A549 (cell line): ENCODE results near the gene GTF2H4. TPM values are rescaled to one million over a fixed set of nuclear protein-coding genes. Genes with fewer than 3 reads are reported as not detected.

Source experiments
- ATAC-seq, 2 experiments: fragments of 200-7000 bp in 1 of 2; fragments of >200 bp in 1 of 2; cut with Nextera tagmentation in 1 of 2; cut with Tn5 transposase in 1 of 2; 3 replicates each; pipeline versions ENCODE4 v1.8.0 to v1.9.1; 2018 to 2020; ENCODE audit warnings: mild to moderate bottlenecking in 1 of 2, moderate library complexity in 1 of 2
- CTCF ChIA-PET: fragments of 300-600 bp; sonication (Branson Sonifier 250); formaldehyde crosslinking; extraction: SDS; loops from one replicate; lab custom pipeline; 2021; ENCODE audit warnings: antibody characterized with exemption, inconsistent platforms; lab: Yijun Ruan, JAX
- POLR2A ChIA-PET: fragments of 350-600 bp; formaldehyde crosslinking; extraction: SDS; loops from one replicate; lab custom pipeline; 2021; ENCODE audit warnings: antibody characterized with exemption, inconsistent platforms; lab: Yijun Ruan, JAX
- DNase-seq, 2 experiments: peaks; one replicate each; pipeline versions ENCODE4 v3.0.0 to v3.0.0-alpha.2; 2011 to 2016; ENCODE audit warnings: low read depth in 1 of 2, low spot score in 1 of 2
- FAIRE-seq: peaks from 2 replicates; lab custom pipeline; 2011; peaks lifted over from hg19 to GRCh38; lab: Jason Lieb, UNC
- H3K27ac ChIP-seq, 2 experiments: fragments of >200 bp; sonication (Bioruptor Twin); formaldehyde crosslinking; 3 replicates each; pipeline ENCODE4 v1.5.1; 2016 to 2017
- H3K4me1 ChIP-seq: fragments of >200 bp; sonication (Bioruptor Twin); formaldehyde crosslinking; 3 replicates; pipeline ENCODE4 v1.6.1; 2016
- H3K4me2 ChIP-seq: fragments of >200 bp; sonication (Bioruptor Twin); formaldehyde crosslinking; 3 replicates; pipeline ENCODE4 v1.6.1; 2016
- H3K4me3 ChIP-seq: fragments of >200 bp; sonication (Bioruptor Twin); formaldehyde crosslinking; 3 replicates; pipeline ENCODE4 v1.5.1; 2016
- H3K9me3 ChIP-seq: fragments of >200 bp; sonication (Bioruptor Twin); formaldehyde crosslinking; 3 replicates; pipeline ENCODE4 v1.6.1; 2016
- CEBPB ChIP-seq, 2 experiments: fragments of >200 bp in 1 of 2; sonication (Bioruptor Twin) in 1 of 2; formaldehyde crosslinking in 1 of 2; IDR thresholded peaks; 2 replicates each; pipeline ENCODE4 v1.6.1; 2012 to 2016
- CHD2 ChIP-seq: fragments of 150-350 bp; IDR thresholded peaks from 2 replicates; pipeline ENCODE4 v1.6.1; 2014; ENCODE audit warnings: low read length; ENCODE audit not compliant: partially characterized antibody
- FOXS1 ChIP-seq: fragments of 250-450 bp; sonication (Bioruptor Pico); IDR thresholded peaks from 2 replicates; pipeline ENCODE4 v1.5.0; 2020; ENCODE audit warnings: mild to moderate bottlenecking, moderate library complexity
- JUN ChIP-seq, 2 experiments: fragments of >200 bp; sonication (Bioruptor Twin); formaldehyde crosslinking; IDR thresholded peaks; 2 replicates in 1 of 2; 3 replicates in 1 of 2; pipeline ENCODE4 v1.6.1; 2016 to 2017
- JUNB ChIP-seq: fragments of >200 bp; sonication (Bioruptor Twin); formaldehyde crosslinking; IDR thresholded peaks from 2 replicates; pipeline ENCODE4 v1.6.1; 2016
- KDM5A ChIP-seq: fragments of 200-600 bp; sonication (generic); IDR thresholded peaks from 2 replicates; pipeline ENCODE4 v1.6.1; 2016; ENCODE audit warnings: antibody characterized with exemption, mild to moderate bottlenecking
- MAZ ChIP-seq: fragments of 150-350 bp; IDR thresholded peaks from 2 replicates; pipeline ENCODE4 v1.6.1; 2014; ENCODE audit warnings: antibody characterized with exemption, low read depth, low read length, borderline replicate concordance
- NR3C1 ChIP-seq: fragments of >200 bp; sonication (Bioruptor Twin); formaldehyde crosslinking; IDR thresholded peaks from 3 replicates; pipeline ENCODE4 v1.6.1; 2017
- POLR2AphosphoS2 ChIP-seq: conservative IDR thresholded peaks from 2 replicates; pipeline ENCODE4 v1.6.1; 2012; ENCODE audit warnings: low read length, improper control_type of control experiment, inconsistent platforms
- RCOR1 ChIP-seq: fragments of 150-350 bp; IDR thresholded peaks from 2 replicates; pipeline ENCODE4 v1.6.1; 2014; ENCODE audit warnings: antibody characterized with exemption, low read length, low read depth
- ZC3H11A ChIP-seq: fragments of 450-650 bp; IDR thresholded peaks from 2 replicates; pipeline ENCODE4 v1.6.1; 2014; ENCODE audit warnings: antibody characterized with exemption, mild to moderate bottlenecking
- ZFP36 ChIP-seq: fragments of 450-650 bp; IDR thresholded peaks from 2 replicates; pipeline ENCODE4 v1.6.1; 2014; ENCODE audit warnings: borderline replicate concordance; ENCODE audit not compliant: partially characterized antibody
- WGBS: methylation state at CpG from one replicate; pipeline ENCODE4 v1.1.6; 2017; ENCODE audit errors: missing lambda C conversion rate; 5-methylcytosine and 5-hydroxymethylcytosine counted together
- polyA plus RNA-seq, 4 experiments: library from polyadenylated mRNA; depleted of rRNA in 3 of 4; stranded (reverse); fragments of >200 nt; fragmentation: RNase III in 1 of 4; extraction: RNeasy Plus Mini Kit Qiagen cat#74134 plus additional on column Dnase treatment in 1 of 4; gene quantifications; 2 replicates in 3 of 4; 3 replicates in 1 of 4; pipeline ENCODE4 v1.2.3, GENCODE V29; 2011 to 2017
- TF ChIP-seq, protein P1 (sequence below): fragments of 200-600 bp; sonication (generic); IDR thresholded peaks from 2 replicates; pipeline ENCODE4 v1.6.1; 2016; ENCODE audit warnings: antibody characterized with exemption, mild to moderate bottlenecking, moderate library complexity
- TF ChIP-seq, protein P2 (sequence below): fragments of >200 bp; sonication (Bioruptor Twin); formaldehyde crosslinking; IDR thresholded peaks from 3 replicates; pipeline ENCODE4 v1.5.1; 2016
- TF ChIP-seq, protein P3 (sequence below): IDR thresholded peaks from 2 replicates; pipeline ENCODE4 v1.6.1; 2012
- TF ChIP-seq, protein P4 (sequence below): fragments of 250-450 bp; sonication (Bioruptor Pico); IDR thresholded peaks from 2 replicates; pipeline ENCODE4 v1.5.0; 2021; ENCODE audit warnings: mild to moderate bottlenecking, moderate library complexity, borderline replicate concordance
- TF ChIP-seq, protein P5 (sequence below): fragments of >200 bp; sonication (Bioruptor Twin); formaldehyde crosslinking; IDR thresholded peaks from 3 replicates; pipeline ENCODE4 v1.6.1; 2016

The GTF2H4 gene
- polyA plus RNA-seq, 2 of the 4 experiments (the other 2 are of a cell fraction): 19.7 to 24.1 TPM

DNA sequence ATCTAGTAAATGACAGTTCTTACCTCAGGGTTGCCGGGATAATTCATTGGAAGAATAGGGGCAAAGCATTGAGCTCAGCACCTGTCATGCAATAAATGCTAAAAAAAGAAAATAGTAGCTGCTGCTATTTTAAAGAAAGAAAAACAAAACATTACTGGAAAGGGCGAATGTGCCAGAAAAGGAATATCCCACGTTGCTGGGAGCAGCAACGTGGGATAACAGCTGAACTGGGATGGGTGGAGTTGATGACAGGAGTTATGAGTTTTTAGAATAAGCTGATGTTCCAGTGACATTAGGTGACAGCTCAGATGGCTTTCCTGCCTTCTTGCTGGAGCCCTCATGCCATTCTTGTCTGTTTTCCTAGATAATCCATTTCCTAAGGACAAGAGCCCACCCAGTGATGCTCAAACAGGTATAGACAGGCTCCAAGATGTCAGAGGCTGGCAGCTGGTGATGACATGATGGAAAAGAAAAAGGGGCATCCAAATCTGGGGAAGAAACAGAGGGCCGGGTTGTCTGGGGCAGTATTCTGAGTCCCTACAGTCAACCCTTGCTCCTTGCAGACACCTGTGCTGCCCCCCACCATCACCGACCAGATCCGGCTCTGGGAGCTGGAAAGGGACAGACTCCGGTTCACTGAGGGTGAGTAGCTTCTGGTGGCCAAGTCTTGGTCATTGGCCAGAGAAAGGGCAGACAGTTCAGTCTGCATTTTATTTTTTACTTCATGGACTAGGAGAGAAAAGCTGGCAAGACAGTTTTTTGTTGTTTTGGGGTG, 4.9 kb downstream of the GTF2H4 start:
- Histone ChIP-seq H3K27ac (peak overlapping the region in 1 of 2 experiments; percentile 97; a peak in 1 of 6 replicates), H3K9me3 (no peaks in the 10 kb centered on the region), H3K4me2 (no peak overlapping the region; the same call in 2 of the 3 replicates), H3K4me3 (no peak overlapping the region), H3K4me1 (peaks cover 25% of the 10 kb centered on the region)
- DNase-seq: no peak
- ChIA-PET POLR2A (interaction anchor here (0.8 to 1.8 kb wide), 5 partner anchors 29 to 168 kb away, joined by 3 to 10 read pairs (median 6); partner anchors contain the start of gene IER3), CTCF (interaction anchor here (0.7 to 8.1 kb wide), 23 partner anchors 9 to 234 kb away, joined by 3 to 143 read pairs (median 5); partner anchors contain the start of gene PSORS1C1)
- no peak for FAIRE-seq
- WGBS: 86% methylated on average over 7 of the region's 8 CpGs
- TF ChIP-seq, protein P1, sequence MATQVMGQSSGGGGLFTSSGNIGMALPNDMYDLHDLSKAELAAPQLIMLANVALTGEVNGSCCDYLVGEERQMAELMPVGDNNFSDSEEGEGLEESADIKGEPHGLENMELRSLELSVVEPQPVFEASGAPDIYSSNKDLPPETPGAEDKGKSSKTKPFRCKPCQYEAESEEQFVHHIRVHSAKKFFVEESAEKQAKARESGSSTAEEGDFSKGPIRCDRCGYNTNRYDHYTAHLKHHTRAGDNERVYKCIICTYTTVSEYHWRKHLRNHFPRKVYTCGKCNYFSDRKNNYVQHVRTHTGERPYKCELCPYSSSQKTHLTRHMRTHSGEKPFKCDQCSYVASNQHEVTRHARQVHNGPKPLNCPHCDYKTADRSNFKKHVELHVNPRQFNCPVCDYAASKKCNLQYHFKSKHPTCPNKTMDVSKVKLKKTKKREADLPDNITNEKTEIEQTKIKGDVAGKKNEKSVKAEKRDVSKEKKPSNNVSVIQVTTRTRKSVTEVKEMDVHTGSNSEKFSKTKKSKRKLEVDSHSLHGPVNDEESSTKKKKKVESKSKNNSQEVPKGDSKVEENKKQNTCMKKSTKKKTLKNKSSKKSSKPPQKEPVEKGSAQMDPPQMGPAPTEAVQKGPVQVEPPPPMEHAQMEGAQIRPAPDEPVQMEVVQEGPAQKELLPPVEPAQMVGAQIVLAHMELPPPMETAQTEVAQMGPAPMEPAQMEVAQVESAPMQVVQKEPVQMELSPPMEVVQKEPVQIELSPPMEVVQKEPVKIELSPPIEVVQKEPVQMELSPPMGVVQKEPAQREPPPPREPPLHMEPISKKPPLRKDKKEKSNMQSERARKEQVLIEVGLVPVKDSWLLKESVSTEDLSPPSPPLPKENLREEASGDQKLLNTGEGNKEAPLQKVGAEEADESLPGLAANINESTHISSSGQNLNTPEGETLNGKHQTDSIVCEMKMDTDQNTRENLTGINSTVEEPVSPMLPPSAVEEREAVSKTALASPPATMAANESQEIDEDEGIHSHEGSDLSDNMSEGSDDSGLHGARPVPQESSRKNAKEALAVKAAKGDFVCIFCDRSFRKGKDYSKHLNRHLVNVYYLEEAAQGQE: no peak
- TF ChIP-seq KDM5A (no peak), FOXS1 (CRISPR knock-in tag) (no peak), RCOR1 (no peak), ZC3H11A (no peak), NR3C1 (no peak), MAZ (no peak), ZFP36 (no peak), CEBPB (IDR thresholded peaks at IDR 0.05) (no peak), CHD2 (no peak), JUN (IDR thresholded peaks at IDR 0.05) (no peak), JUNB (no peak), POLR2AphosphoS2 (no peak)
- TF ChIP-seq, protein P2, sequence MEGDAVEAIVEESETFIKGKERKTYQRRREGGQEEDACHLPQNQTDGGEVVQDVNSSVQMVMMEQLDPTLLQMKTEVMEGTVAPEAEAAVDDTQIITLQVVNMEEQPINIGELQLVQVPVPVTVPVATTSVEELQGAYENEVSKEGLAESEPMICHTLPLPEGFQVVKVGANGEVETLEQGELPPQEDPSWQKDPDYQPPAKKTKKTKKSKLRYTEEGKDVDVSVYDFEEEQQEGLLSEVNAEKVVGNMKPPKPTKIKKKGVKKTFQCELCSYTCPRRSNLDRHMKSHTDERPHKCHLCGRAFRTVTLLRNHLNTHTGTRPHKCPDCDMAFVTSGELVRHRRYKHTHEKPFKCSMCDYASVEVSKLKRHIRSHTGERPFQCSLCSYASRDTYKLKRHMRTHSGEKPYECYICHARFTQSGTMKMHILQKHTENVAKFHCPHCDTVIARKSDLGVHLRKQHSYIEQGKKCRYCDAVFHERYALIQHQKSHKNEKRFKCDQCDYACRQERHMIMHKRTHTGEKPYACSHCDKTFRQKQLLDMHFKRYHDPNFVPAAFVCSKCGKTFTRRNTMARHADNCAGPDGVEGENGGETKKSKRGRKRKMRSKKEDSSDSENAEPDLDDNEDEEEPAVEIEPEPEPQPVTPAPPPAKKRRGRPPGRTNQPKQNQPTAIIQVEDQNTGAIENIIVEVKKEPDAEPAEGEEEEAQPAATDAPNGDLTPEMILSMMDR: no peak
- TF ChIP-seq, protein P3, sequence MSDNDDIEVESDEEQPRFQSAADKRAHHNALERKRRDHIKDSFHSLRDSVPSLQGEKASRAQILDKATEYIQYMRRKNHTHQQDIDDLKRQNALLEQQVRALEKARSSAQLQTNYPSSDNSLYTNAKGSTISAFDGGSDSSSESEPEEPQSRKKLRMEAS: no peak
- TF ChIP-seq, protein P4, sequence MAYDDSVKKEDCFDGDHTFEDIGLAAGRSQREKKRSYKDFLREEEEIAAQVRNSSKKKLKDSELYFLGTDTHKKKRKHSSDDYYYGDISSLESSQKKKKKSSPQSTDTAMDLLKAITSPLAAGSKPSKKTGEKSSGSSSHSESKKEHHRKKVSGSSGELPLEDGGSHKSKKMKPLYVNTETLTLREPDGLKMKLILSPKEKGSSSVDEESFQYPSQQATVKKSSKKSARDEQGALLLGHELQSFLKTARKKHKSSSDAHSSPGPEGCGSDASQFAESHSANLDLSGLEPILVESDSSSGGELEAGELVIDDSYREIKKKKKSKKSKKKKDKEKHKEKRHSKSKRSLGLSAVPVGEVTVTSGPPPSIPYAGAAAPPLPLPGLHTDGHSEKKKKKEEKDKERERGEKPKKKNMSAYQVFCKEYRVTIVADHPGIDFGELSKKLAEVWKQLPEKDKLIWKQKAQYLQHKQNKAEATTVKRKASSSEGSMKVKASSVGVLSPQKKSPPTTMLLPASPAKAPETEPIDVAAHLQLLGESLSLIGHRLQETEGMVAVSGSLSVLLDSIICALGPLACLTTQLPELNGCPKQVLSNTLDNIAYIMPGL (CRISPR knock-in tag): no peak
- TF ChIP-seq, protein P5, sequence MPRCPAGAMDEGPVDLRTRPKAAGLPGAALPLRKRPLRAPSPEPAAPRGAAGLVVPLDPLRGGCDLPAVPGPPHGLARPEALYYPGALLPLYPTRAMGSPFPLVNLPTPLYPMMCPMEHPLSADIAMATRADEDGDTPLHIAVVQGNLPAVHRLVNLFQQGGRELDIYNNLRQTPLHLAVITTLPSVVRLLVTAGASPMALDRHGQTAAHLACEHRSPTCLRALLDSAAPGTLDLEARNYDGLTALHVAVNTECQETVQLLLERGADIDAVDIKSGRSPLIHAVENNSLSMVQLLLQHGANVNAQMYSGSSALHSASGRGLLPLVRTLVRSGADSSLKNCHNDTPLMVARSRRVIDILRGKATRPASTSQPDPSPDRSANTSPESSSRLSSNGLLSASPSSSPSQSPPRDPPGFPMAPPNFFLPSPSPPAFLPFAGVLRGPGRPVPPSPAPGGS: no peak
- ATAC-seq: no peak
